ENCODE measurements around the gene ME3.

GRCh38 chr11:86710936-86711335, 38.5 kb upstream of the ME3 start:
- TF ChIP-seq CTCF (IDR thresholded peaks at IDR 0.05) (no peak), POLR2A (IDR thresholded peaks at IDR 0.05) (no peak), EP300 (IDR thresholded peaks at IDR 0.05) (no peak)
